Measurements from ENCODE around the gene CD300LB.

DNA sequence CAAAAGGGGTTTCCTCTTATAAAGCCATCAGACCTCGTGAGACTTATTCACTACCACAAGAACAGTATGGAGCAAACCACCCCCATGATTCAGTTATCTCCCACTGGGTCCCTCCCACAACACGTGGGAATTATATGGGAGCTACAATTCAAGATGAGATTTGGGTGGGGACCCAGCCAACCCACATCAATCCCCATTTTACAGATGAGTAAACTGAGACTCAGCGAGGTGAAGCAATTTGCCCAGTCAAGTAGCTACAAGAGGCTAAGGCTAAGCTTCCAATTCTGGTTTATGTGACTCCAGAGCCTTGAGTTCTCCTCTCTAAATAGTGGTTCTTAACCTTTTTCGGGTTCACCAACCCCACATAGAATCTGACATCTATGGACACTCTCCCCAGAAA lies 56.1 kb downstream of the CD300LB start:
- TF ChIP-seq, protein P1, sequence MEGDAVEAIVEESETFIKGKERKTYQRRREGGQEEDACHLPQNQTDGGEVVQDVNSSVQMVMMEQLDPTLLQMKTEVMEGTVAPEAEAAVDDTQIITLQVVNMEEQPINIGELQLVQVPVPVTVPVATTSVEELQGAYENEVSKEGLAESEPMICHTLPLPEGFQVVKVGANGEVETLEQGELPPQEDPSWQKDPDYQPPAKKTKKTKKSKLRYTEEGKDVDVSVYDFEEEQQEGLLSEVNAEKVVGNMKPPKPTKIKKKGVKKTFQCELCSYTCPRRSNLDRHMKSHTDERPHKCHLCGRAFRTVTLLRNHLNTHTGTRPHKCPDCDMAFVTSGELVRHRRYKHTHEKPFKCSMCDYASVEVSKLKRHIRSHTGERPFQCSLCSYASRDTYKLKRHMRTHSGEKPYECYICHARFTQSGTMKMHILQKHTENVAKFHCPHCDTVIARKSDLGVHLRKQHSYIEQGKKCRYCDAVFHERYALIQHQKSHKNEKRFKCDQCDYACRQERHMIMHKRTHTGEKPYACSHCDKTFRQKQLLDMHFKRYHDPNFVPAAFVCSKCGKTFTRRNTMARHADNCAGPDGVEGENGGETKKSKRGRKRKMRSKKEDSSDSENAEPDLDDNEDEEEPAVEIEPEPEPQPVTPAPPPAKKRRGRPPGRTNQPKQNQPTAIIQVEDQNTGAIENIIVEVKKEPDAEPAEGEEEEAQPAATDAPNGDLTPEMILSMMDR (IDR thresholded peaks at IDR 0.05), result no peak
- TF ChIP-seq POLR2A (IDR thresholded peaks at IDR 0.05), result no peak

Measured in testis (tissue), 2 donors.